Measurements from ENCODE around the gene IL2RG.

The IL2RG gene

DNA sequence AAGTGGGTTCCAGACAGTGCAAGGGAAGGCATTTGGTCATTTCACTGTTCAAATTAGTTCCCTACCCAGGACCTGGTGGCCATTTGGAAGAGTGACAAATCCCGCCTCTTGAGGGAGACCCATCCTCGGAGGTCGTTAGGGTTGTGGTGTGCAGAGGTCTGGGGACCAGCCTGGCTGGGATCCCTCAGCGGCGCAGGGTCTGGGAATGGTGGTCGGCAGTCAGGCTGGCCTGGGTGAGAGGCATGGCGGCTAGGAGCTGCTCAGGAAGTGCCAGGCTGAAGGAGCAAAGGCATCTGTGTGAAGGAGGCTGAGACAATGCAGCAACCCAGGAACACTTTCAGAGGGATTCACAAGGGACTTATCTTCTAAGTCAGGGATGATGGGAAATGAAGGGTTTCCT, 40.0 kb upstream of the IL2RG start:
- no peak overlapping the region for H3K4me3 ChIP-seq (ENCODE audit: low read depth, low read length, poor library complexity, severe bottlenecking)
- no peaks in the 10 kb centered on the region for H4K20me1 ChIP-seq (ENCODE audit: insufficient read depth, low read length)
- H3K9ac ChIP-seq (ENCODE audit: low read length) = no peak overlapping the region
- H3K4me1 ChIP-seq (ENCODE audit: insufficient read depth, low read length, severe bottlenecking) = no peaks in the 10 kb centered on the region
- no peak overlapping the region for H3K4me2 ChIP-seq (ENCODE audit: low read length)
- H3K27ac ChIP-seq (ENCODE audit: low read depth, low read length, poor library complexity, severe bottlenecking) = no peak overlapping the region
- no peaks in the 10 kb centered on the region for H3K79me2 ChIP-seq (ENCODE audit: insufficient read depth, low read length)
- no peaks in the 10 kb centered on the region for H3K9me2 ChIP-seq (ENCODE audit: low read depth, low read length)
- H3F3A ChIP-seq (ENCODE audit: insufficient read depth, low read length) = no peaks in the 10 kb centered on the region
- TF ChIP-seq, protein P1, sequence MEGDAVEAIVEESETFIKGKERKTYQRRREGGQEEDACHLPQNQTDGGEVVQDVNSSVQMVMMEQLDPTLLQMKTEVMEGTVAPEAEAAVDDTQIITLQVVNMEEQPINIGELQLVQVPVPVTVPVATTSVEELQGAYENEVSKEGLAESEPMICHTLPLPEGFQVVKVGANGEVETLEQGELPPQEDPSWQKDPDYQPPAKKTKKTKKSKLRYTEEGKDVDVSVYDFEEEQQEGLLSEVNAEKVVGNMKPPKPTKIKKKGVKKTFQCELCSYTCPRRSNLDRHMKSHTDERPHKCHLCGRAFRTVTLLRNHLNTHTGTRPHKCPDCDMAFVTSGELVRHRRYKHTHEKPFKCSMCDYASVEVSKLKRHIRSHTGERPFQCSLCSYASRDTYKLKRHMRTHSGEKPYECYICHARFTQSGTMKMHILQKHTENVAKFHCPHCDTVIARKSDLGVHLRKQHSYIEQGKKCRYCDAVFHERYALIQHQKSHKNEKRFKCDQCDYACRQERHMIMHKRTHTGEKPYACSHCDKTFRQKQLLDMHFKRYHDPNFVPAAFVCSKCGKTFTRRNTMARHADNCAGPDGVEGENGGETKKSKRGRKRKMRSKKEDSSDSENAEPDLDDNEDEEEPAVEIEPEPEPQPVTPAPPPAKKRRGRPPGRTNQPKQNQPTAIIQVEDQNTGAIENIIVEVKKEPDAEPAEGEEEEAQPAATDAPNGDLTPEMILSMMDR (IDR thresholded peaks at IDR 0.05; ENCODE audit: low read length) = no peak
- no peak for TF ChIP-seq EZH2 (IDR thresholded peaks at IDR 0.05; ENCODE audit: borderline replicate concordance, low read length)
- H2AFZ ChIP-seq (ENCODE audit: low read length) = no peak overlapping the region
- no peaks in the 10 kb centered on the region for H3K9me3 ChIP-seq (ENCODE audit: low read length)
- H3K27me3 ChIP-seq (ENCODE audit: insufficient read depth, low read length) = no peaks in the 10 kb centered on the region
- no peaks in the 10 kb centered on the region for H3K36me3 ChIP-seq (ENCODE audit: insufficient read depth, low read length)

GRCh38 chrX:71148278-71148663, 36.9 kb upstream of the IL2RG start:
- Histone ChIP-seq H3K4me2 (ENCODE audit: low read length) (no peak overlapping the region), H3K9me3 (ENCODE audit: low read length) (no peaks in the 10 kb centered on the region), H3K79me2 (ENCODE audit: insufficient read depth, low read length) (no peaks in the 10 kb centered on the region), H3K27ac (ENCODE audit: low read depth, low read length, poor library complexity, severe bottlenecking) (no peak overlapping the region), H3K36me3 (ENCODE audit: insufficient read depth, low read length) (peaks cover 2% of the 10 kb centered on the region; the same call in 1 of the 2 replicates), H3F3A (ENCODE audit: insufficient read depth, low read length) (no peaks in the 10 kb centered on the region), H4K20me1 (ENCODE audit: insufficient read depth, low read length) (no peaks in the 10 kb centered on the region), H3K4me1 (ENCODE audit: insufficient read depth, low read length, severe bottlenecking) (no peaks in the 10 kb centered on the region), H2AFZ (ENCODE audit: low read length) (no peak overlapping the region), H3K9ac (ENCODE audit: low read length) (no peak overlapping the region), H3K4me3 (ENCODE audit: low read depth, low read length, poor library complexity, severe bottlenecking) (no peak overlapping the region), H3K9me2 (ENCODE audit: low read depth, low read length) (no peaks in the 10 kb centered on the region), H3K27me3 (ENCODE audit: insufficient read depth, low read length) (no peaks in the 10 kb centered on the region)
- TF ChIP-seq, protein P1 (IDR thresholded peaks at IDR 0.05; ENCODE audit: low read length) = no peak
- TF ChIP-seq EZH2 (IDR thresholded peaks at IDR 0.05; ENCODE audit: borderline replicate concordance, low read length) = no peak

GRCh38 chrX:71147496-71148277, 36.3 kb upstream of the IL2RG start:
- Histone ChIP-seq H3K9me2 (ENCODE audit: low read depth, low read length) (no peaks in the 10 kb centered on the region), H3K9ac (ENCODE audit: low read length) (no peak overlapping the region), H2AFZ (ENCODE audit: low read length) (no peak overlapping the region), H3K4me3 (ENCODE audit: low read depth, low read length, poor library complexity, severe bottlenecking) (no peak overlapping the region), H3K79me2 (ENCODE audit: insufficient read depth, low read length) (no peaks in the 10 kb centered on the region), H3K27ac (ENCODE audit: low read depth, low read length, poor library complexity, severe bottlenecking) (no peak overlapping the region), H4K20me1 (ENCODE audit: insufficient read depth, low read length) (no peaks in the 10 kb centered on the region), H3K9me3 (ENCODE audit: low read length) (no peaks in the 10 kb centered on the region), H3K4me2 (ENCODE audit: low read length) (no peak overlapping the region), H3K4me1 (ENCODE audit: insufficient read depth, low read length, severe bottlenecking) (no peaks in the 10 kb centered on the region), H3K36me3 (ENCODE audit: insufficient read depth, low read length) (peaks cover 4% of the 10 kb centered on the region; the same call in 1 of the 2 replicates), H3K27me3 (ENCODE audit: insufficient read depth, low read length) (no peaks in the 10 kb centered on the region), H3F3A (ENCODE audit: insufficient read depth, low read length) (no peaks in the 10 kb centered on the region)
- no peak for TF ChIP-seq EZH2 (IDR thresholded peaks at IDR 0.05; ENCODE audit: borderline replicate concordance, low read length)
- TF ChIP-seq, protein P1 (IDR thresholded peaks at IDR 0.05; ENCODE audit: low read length) = peak; percentile 9; the same call in 1 of the 2 replicates
